Esophagus squamous epithelium (tissue), 5 donors: Measurements from ENCODE around the gene SLC5A9. TPM values are rescaled to one million over a fixed set of nuclear protein-coding genes. Genes with fewer than 3 reads are reported as not detected.

Source experiments
- DNase-seq: peaks from one replicate; lab custom pipeline; 2025; lab: John Stamatoyannopoulos, UW
- H3K27ac ChIP-seq, 4 donors: fragments of 200-600 bp; sonication (generic); one replicate each; pipeline ENCODE4 v1.5.1; 2016 to 2019; ENCODE audit warnings: mild to moderate bottlenecking in 1 of 4
- H3K27me3 ChIP-seq, 4 donors: fragments of 200-600 bp; sonication (generic); 1 replicate in 3 of 4; 2 replicates in 1 of 4; pipeline versions ENCODE4 v1.5.1 to v1.6.0; 2017 to 2021; ENCODE audit warnings: antibody characterized with exemption in 1 of 4
- H3K36me3 ChIP-seq, 3 donors: fragments of 200-600 bp; sonication (generic); one replicate each; pipeline ENCODE4 v1.5.1; 2016 to 2019
- H3K4me1 ChIP-seq, 3 donors: fragments of 200-600 bp; sonication (generic); one replicate each; pipeline ENCODE4 v1.5.1; 2017 to 2019
- H3K4me3 ChIP-seq, 4 donors: fragments of 200-600 bp; sonication (generic); 1 replicate in 3 of 4; 2 replicates in 1 of 4; pipeline ENCODE4 v1.5.1; 2016 to 2019; ENCODE audit warnings: mild to moderate bottlenecking in 2 of 4, moderate library complexity in 1 of 4
- H3K9me3 ChIP-seq, 3 donors: fragments of 200-600 bp; sonication (generic); one replicate each; pipeline ENCODE4 v1.5.1; 2016 to 2019
- CTCF ChIP-seq, 6 experiments: fragments of 450-650 bp in 4 of 6; fragments of 200-600 bp in 2 of 6; sonication (generic) in 2 of 6; IDR thresholded peaks; one replicate each; pipeline ENCODE4 v1.5.1; 2016 to 2019; ENCODE audit warnings: antibody characterized with exemption in 6 of 6, mild to moderate bottlenecking in 4 of 6, moderate library complexity in 4 of 6
- POLR2A ChIP-seq, 4 donors: fragments of 450-650 bp; IDR thresholded peaks; one replicate each; pipeline ENCODE4 v1.6.1; 2017; ENCODE audit warnings: antibody characterized with exemption in 4 of 4, mild to moderate bottlenecking in 4 of 4, moderate library complexity in 3 of 4
- WGBS, 2 donors: methylation state at CpG; one replicate each; pipeline ENCODE4 v1.1.5; 2018; 5-methylcytosine and 5-hydroxymethylcytosine counted together
- intact Hi-C: fragments of 100-400 bp; cut with DNase I; formaldehyde crosslinking; loops from one replicate; pipeline ENCODE4 v1.15.0; 2022
- total RNA-seq, 4 donors: library from RNA; depleted of rRNA; stranded (reverse); fragments of >200 nt; gene quantifications; one replicate each; pipeline ENCODE4 v1.1.0, GENCODE V29; 2016
- donor health status: DM: yes; HTN: yes; CAD: no.

Gene SLC5A9
- total RNA-seq, 4 donors from 2014 or later = 0.19 to 0.38 TPM; not detected in 2

GRCh38 chr1:48205522-48205921 lies 17.0 kb upstream of the SLC5A9 start:
- no peaks in the 10 kb centered on the region for H3K27me3 ChIP-seq
- H3K4me3 ChIP-seq = no peak overlapping the region
- peaks cover 0 to 22% (median 0%) of the 10 kb centered on the region in 3 donors for H3K4me1 ChIP-seq
- H3K36me3 ChIP-seq = no peaks in the 10 kb centered on the region
- intact Hi-C loops = no loop called here
- WGBS, 2 donors = 69 to 85% methylated on average over 5 of the region's 5 CpGs
- DNase-seq = no peak
- no peak for TF ChIP-seq POLR2A (IDR thresholded peaks at IDR 0.05)
- TF ChIP-seq CTCF (IDR thresholded peaks at IDR 0.05) = no peak
- no peaks in the 10 kb centered on the region for H3K9me3 ChIP-seq
- no peak overlapping the region for H3K27ac ChIP-seq

GRCh38 chr1:48206371-48206770 lies 16.1 kb upstream of the SLC5A9 start:
- DNase-seq = no peak
- 29 to 79% methylated on average over 3 to 5 of the region's 5 CpGs for WGBS, 2 donors
- TF ChIP-seq CTCF (IDR thresholded peaks at IDR 0.05) (no peak), POLR2A (IDR thresholded peaks at IDR 0.05) (no peak)
- Histone ChIP-seq H3K9me3 (no peaks in the 10 kb centered on the region), H3K4me3 (no peak overlapping the region), H3K36me3 (no peaks in the 10 kb centered on the region), H3K27ac (no peak overlapping the region), H3K27me3 (no peaks in the 10 kb centered on the region), H3K4me1 (peaks cover 0 to 22% (median 0%) of the 10 kb centered on the region in 3 donors)
- intact Hi-C loops = no loop called here

GRCh38 chr1:48207131-48207530 lies 15.4 kb upstream of the SLC5A9 start:
- Histone ChIP-seq H3K4me1 (peaks cover 0 to 22% (median 0%) of the 10 kb centered on the region in 3 donors), H3K27me3 (no peaks in the 10 kb centered on the region), H3K4me3 (no peak overlapping the region), H3K27ac (no peak overlapping the region), H3K36me3 (no peaks in the 10 kb centered on the region), H3K9me3 (no peaks in the 10 kb centered on the region)
- intact Hi-C loops = no loop called here
- DNase-seq = no peak
- WGBS, 2 donors = 73 to 92% methylated on average over 1 of the region's 3 CpGs
- TF ChIP-seq POLR2A (IDR thresholded peaks at IDR 0.05) (no peak), CTCF (IDR thresholded peaks at IDR 0.05) (no peak)

- no peaks in the 10 kb centered on the region for H3K36me3 ChIP-seq
- TF ChIP-seq CTCF (IDR thresholded peaks at IDR 0.05) = no peak
- no peak for TF ChIP-seq POLR2A (IDR thresholded peaks at IDR 0.05)
- H3K27me3 ChIP-seq = no peaks in the 10 kb centered on the region
- intact Hi-C loops = no loop called here
- H3K9me3 ChIP-seq = no peaks in the 10 kb centered on the region
- H3K27ac ChIP-seq = no peak overlapping the region
- H3K4me1 ChIP-seq = peaks cover 0 to 17% (median 0%) of the 10 kb centered on the region in 3 donors
- 57 to 94% methylated on average over 1 to 2 of the region's 3 CpGs for WGBS, 2 donors
- H3K4me3 ChIP-seq = no peak overlapping the region
- DNase-seq = no peak
These were observed 14.9 kb upstream of the SLC5A9 start for GRCh38 chr1:48207536-48208075.

GRCh38 chr1:48208251-48208650 lies 14.3 kb upstream of the SLC5A9 start:
- 85 to 88% methylated on average over 10 to 12 of the region's 12 CpGs for WGBS, 2 donors
- no peaks in the 10 kb centered on the region for H3K36me3 ChIP-seq
- H3K9me3 ChIP-seq = no peaks in the 10 kb centered on the region
- H3K27me3 ChIP-seq = no peaks in the 10 kb centered on the region
- no peak overlapping the region for H3K4me3 ChIP-seq
- no peak for DNase-seq
- intact Hi-C loops = no loop called here
- H3K27ac ChIP-seq = no peak overlapping the region
- H3K4me1 ChIP-seq = peaks cover 0 to 17% (median 0%) of the 10 kb centered on the region in 3 donors
- TF ChIP-seq POLR2A (IDR thresholded peaks at IDR 0.05) (no peak), CTCF (IDR thresholded peaks at IDR 0.05) (no peak)
